HCT116 (cell line): Measurements from ENCODE around the gene RAB24.

ENCODE experiments used
- CEBPB ChIP-seq: IDR thresholded peaks from 2 replicates; pipeline ENCODE4 v1.6.1; 2012; ENCODE audit warnings: low read depth
- EGR1 ChIP-seq: IDR thresholded peaks from 2 replicates; pipeline ENCODE4 v1.6.1; 2012; ENCODE audit warnings: low read depth
- EZH2 ChIP-seq: fragments of 200-600 bp; sonication (generic); IDR thresholded peaks from 2 replicates; pipeline ENCODE4 v1.6.1; 2017; ENCODE audit warnings: antibody characterized with exemption, mixed run types
- JUND ChIP-seq: IDR thresholded peaks from 2 replicates; pipeline ENCODE4 v1.6.1; 2012
- POLR2A ChIP-seq: IDR thresholded peaks from 2 replicates; pipeline ENCODE4 v1.7.0; 2011; ENCODE audit warnings: borderline replicate concordance; ENCODE audit not compliant: insufficient read depth, insufficient read length; ENCODE audit errors: extremely low read depth
- POLR2AphosphoS5 ChIP-seq: IDR thresholded peaks from 2 replicates; pipeline ENCODE4 v1.6.1; 2011; ENCODE audit warnings: mild to moderate bottlenecking, low read depth, low read length, moderate library complexity
- RAD21 ChIP-seq: IDR thresholded peaks from 2 replicates; pipeline ENCODE4 v1.6.1; 2012; ENCODE audit warnings: low read depth, mild to moderate bottlenecking
- SP1 ChIP-seq: IDR thresholded peaks from 2 replicates; pipeline ENCODE4 v1.6.1; 2012; ENCODE audit warnings: low read depth
- TCF7L2 ChIP-seq: IDR thresholded peaks from 2 replicates; pipeline ENCODE4 v1.7.0; 2011; ENCODE audit warnings: borderline replicate concordance, inconsistent platforms; ENCODE audit not compliant: insufficient read depth, insufficient read length; ENCODE audit errors: extremely low read depth
- YY1 ChIP-seq: IDR thresholded peaks from 2 replicates; pipeline ENCODE4 v1.6.1; 2011; ENCODE audit warnings: low read length, low read depth, moderate library complexity, mild to moderate bottlenecking; ENCODE audit not compliant: insufficient replicate concordance; ENCODE audit errors: extremely low read depth
- TF ChIP-seq, protein P1 (sequence below), 3 experiments: fragments of 200-600 bp in 1 of 3; sonication (generic) in 1 of 3; IDR thresholded peaks in 2 of 3; conservative IDR thresholded peaks in 1 of 3; 2 replicates each; pipeline ENCODE4 v1.5.1; 2012 to 2017; ENCODE audit warnings: low read depth in 2 of 3, low read length in 2 of 3, antibody characterized with exemption in 1 of 3, borderline replicate concordance in 1 of 3, control low read depth in 1 of 3, mild to moderate bottlenecking in 1 of 3, mixed read lengths in 1 of 3, mixed run types in 1 of 3, moderate library complexity in 1 of 3; ENCODE audit not compliant: insufficient read depth in 1 of 3
- TF ChIP-seq, protein P2 (sequence below): IDR thresholded peaks from 2 replicates; pipeline ENCODE4 v1.6.1; 2012
- TF ChIP-seq, protein P3 (sequence below): IDR thresholded peaks from 2 replicates; pipeline ENCODE4 v1.6.1; 2012
- TF ChIP-seq, protein P4 (sequence below): IDR thresholded peaks from 2 replicates; pipeline ENCODE4 v1.6.1; 2012; ENCODE audit warnings: low read depth

DNA sequence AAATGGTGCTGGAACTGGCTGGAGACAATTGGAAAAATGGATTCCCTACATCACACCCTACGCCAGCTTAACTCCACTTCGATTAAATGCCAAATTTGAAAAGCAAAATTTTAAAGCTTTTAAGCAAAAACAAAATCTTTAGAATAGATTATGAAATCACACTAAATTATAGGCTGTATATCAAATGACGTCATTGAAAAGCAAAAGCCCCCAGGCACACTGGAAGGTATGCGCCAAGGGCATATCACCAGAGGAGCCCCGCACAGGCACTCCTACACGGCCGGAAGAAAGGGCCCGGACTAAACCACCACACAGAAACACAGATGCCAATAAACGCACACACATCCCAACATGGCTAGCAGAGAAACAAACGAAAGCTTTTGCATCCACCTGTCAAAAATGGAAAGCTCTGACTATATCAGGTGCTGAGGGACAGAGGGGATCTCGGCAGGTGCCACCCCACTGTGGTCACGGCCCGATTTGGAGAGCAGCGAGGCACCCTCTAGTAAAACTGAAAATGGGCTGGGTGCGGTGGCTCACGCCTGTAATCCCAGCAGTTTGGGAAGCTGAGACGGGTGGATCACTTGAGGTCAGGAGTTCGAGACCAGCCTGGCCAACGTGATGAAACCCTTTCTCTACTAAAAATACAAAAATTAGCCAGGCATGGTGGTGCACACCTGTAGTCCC is 25.2 kb upstream of the RAB24 start:
- TF ChIP-seq, protein P1, sequence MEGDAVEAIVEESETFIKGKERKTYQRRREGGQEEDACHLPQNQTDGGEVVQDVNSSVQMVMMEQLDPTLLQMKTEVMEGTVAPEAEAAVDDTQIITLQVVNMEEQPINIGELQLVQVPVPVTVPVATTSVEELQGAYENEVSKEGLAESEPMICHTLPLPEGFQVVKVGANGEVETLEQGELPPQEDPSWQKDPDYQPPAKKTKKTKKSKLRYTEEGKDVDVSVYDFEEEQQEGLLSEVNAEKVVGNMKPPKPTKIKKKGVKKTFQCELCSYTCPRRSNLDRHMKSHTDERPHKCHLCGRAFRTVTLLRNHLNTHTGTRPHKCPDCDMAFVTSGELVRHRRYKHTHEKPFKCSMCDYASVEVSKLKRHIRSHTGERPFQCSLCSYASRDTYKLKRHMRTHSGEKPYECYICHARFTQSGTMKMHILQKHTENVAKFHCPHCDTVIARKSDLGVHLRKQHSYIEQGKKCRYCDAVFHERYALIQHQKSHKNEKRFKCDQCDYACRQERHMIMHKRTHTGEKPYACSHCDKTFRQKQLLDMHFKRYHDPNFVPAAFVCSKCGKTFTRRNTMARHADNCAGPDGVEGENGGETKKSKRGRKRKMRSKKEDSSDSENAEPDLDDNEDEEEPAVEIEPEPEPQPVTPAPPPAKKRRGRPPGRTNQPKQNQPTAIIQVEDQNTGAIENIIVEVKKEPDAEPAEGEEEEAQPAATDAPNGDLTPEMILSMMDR (IDR thresholded peaks at IDR 0.05 in 2 of 3, conservative IDR thresholded peaks at IDR 0.05 in 1 of 3; ENCODE audit: borderline replicate concordance in 1 of 3, insufficient read depth in 1 of 3, low read depth in 2 of 3, low read length in 2 of 3) = no peak
- TF ChIP-seq POLR2A (no peak), RAD21 (no peak), EZH2 (no peak), EGR1 (no peak), POLR2AphosphoS5 (no peak), YY1 (no peak), CEBPB (no peak), JUND (no peak), SP1 (no peak), TCF7L2 (no peak)
- TF ChIP-seq, protein P2, sequence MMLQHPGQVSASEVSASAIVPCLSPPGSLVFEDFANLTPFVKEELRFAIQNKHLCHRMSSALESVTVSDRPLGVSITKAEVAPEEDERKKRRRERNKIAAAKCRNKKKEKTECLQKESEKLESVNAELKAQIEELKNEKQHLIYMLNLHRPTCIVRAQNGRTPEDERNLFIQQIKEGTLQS = no peak
- TF ChIP-seq, protein P3, sequence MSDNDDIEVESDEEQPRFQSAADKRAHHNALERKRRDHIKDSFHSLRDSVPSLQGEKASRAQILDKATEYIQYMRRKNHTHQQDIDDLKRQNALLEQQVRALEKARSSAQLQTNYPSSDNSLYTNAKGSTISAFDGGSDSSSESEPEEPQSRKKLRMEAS = no peak
- TF ChIP-seq, protein P4, sequence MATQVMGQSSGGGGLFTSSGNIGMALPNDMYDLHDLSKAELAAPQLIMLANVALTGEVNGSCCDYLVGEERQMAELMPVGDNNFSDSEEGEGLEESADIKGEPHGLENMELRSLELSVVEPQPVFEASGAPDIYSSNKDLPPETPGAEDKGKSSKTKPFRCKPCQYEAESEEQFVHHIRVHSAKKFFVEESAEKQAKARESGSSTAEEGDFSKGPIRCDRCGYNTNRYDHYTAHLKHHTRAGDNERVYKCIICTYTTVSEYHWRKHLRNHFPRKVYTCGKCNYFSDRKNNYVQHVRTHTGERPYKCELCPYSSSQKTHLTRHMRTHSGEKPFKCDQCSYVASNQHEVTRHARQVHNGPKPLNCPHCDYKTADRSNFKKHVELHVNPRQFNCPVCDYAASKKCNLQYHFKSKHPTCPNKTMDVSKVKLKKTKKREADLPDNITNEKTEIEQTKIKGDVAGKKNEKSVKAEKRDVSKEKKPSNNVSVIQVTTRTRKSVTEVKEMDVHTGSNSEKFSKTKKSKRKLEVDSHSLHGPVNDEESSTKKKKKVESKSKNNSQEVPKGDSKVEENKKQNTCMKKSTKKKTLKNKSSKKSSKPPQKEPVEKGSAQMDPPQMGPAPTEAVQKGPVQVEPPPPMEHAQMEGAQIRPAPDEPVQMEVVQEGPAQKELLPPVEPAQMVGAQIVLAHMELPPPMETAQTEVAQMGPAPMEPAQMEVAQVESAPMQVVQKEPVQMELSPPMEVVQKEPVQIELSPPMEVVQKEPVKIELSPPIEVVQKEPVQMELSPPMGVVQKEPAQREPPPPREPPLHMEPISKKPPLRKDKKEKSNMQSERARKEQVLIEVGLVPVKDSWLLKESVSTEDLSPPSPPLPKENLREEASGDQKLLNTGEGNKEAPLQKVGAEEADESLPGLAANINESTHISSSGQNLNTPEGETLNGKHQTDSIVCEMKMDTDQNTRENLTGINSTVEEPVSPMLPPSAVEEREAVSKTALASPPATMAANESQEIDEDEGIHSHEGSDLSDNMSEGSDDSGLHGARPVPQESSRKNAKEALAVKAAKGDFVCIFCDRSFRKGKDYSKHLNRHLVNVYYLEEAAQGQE = no peak
